Stimulated activated CD4-positive, alpha-beta T cell treated with anti-CD3 and anti-CD28 coated beads, Interleukin-12 subunit alpha, Interleukin-12 subunit beta, amount 100 ng/mL, for 4 hours (primary cell): ENCODE measurements around the gene DNM2.
"Not testable (repeated sequence)": the region's sequence is repeated elsewhere in the genome, so short reads cannot be mapped to it uniquely, and the experiment has no call there.

Experiments
- DNase-seq: peaks from one replicate; pipeline ENCODE4 v3.0.0-alpha.2; 2020

DNM2 gene

DNA sequence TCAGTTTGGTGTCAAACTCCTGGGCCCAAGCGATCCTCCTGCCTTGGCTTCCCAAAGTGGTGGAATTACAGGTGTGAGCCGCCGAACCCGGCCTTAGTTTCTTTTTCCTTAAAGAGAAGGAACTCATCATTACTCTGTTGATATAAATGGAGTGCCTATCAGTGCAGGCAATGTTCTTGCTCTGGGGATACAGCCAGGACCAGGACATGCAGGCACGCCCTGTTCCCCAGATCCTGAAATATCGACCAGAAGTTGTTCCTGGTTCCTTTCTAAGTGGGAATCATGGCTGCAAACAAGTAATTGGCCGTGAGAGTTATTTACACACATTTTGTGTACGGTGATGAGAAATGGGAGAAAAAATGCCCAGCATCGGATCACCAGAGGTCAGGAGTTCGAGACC lies 8.4 kb downstream of the DNM2 start:
- DNase-seq = no peak

DNA sequence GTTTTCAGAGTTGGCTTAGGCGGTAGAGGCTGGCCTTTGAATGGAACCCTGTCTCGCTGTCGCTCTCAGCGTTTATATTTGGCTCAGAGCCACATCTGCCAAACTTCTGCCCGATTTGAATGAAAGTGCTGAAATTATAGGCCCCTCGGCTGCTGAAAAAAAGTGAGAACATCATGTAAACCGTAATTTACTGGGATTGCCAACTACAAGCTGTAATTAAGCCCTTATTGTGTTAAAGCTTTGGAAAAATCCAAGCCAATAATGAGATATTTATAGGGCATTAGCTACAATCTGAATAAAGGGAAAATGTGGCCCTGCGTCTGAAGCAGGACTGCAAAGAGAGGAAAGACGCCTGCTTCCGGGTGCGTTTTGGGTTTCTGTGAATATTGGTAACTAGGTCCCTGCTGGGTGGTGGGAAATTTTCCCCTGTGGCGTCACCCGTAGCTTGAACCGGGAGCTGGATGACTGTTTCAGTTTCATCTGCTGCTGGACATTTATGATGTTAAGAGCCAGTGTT lies 9.9 kb downstream of the DNM2 start:
- DNase-seq = no peak

DNA sequence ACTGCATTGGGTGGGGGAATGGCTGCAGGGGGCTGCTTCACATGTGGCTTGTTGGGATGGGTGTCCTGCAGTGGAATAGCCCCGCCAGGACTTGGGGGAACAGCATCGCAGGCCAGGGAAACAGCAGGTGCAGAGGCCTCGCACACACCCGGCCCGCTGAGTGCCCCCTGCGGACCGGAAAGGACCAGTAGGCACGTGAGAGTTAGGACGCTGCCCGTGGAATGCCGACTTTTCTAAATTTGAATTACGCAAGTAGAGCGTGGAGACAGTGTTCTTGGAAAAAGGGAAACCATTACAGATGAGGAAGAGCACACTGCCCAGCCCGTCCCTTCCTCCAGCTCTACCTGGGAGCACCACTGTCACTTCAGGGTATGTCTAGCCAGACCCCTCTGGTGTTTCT lies 11.5 kb downstream of the DNM2 start:
- DNase-seq = no peak

DNA sequence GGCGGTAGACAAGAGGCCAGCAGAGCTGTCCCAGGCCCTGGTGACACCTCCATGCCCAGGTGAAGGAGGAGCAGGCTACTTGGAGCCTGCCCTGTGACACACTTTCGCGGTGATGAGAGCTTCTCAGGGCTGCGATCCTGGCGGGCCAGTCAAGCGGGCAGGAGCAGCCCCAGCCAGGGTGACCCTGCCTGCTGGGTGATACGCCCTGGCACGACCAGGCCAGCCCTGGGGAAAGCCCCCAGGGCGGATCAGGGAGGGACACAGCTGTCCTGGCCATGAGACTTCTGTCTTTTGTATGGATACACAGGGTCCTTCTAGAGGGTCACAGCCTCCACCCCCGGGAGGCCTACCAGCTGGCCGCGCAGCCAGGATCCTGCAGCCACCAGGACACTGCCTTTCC lies 13.1 kb downstream of the DNM2 start:
- no peak for DNase-seq

DNA sequence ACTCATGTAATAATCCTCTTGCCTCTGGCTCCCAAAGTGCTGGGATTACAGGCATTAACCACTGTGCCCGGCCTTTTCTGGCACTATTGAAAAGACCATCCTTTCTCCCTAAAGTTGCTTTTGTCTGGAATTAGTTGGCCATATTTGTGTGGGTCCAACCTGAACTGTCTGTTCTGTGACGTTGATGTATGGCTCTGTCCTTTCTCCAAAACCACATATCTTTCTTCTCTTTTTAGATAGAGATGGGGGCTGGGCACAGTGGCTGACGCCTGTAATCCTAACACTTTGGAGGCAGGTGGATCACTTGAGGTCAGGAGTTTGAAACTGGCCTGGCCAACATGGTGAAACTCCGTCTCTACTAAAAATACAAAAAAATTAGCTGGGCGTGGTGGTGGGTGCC lies 17.9 kb downstream of the DNM2 start:
- no peak for DNase-seq

DNA sequence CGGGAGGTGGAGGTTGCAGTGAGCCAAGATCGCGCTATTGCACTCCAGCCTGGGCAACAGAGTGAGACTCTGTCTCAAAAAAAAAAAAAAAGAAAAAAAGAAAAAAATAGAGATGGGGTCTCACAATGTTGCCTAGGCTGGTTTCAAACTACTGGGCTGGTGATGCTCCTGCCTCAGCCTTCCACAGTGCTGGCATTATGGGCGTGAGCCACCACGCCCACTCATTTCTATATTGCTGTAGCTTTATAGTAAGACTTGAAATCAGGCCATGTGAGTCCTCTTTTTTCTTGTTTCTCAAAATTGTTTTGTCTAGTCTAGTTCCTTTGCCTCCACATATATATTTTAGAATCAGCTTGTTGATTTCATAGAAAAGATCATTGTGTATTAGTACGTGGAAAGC lies 18.3 kb downstream of the DNM2 start:
- no peak for DNase-seq

DNA sequence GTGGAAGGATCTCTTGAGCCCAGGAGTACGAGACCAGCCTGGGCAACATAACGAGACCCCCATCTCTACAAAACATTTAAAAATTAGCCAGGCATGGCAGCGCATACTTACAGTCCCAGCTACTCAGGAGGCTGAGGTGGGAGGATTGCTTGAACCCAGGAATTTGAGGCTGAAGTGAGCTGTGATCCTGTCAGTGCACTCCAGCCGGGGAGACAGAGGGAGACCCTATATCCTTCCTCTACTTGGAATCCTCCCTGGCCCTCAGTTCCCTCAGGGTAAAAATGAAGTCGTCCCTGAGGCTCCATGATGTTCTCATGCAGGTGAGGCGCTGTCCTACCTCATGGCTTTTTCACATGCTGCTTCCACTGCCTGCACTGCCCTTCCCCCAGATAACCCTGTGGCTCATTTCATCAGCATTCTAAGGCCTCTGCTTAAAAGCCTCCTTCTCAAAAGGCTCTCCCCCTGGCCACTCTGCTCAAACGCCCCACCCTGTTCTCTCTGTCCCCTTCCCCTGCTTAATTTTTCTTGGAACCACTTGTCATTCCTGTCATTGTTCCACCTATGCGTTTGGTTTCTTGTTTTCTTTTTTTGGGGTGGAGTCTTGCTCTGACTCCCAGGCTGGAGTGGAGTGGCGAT lies 19.2 kb downstream of the DNM2 start:
- no peak for DNase-seq

DNA sequence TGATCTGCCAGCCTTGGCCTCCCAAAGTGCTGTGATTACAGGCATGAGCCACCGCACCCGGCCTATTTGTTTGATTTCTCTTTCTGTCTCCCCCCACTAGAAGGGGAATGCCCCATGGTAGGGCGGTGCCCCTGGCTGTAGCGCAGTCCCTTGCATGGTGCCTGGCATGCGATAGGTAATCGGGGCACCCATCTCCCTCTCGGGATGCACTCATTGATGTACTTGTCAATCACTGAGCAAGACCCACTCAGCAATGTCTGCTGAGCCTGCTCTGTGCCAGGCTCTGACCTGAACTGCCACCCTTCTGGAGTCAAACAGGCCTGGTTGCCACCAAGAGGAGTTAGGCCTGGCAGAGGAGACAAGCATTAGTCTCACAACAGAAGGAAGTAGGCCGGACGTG lies 19.8 kb downstream of the DNM2 start:
- no peak for DNase-seq

DNA sequence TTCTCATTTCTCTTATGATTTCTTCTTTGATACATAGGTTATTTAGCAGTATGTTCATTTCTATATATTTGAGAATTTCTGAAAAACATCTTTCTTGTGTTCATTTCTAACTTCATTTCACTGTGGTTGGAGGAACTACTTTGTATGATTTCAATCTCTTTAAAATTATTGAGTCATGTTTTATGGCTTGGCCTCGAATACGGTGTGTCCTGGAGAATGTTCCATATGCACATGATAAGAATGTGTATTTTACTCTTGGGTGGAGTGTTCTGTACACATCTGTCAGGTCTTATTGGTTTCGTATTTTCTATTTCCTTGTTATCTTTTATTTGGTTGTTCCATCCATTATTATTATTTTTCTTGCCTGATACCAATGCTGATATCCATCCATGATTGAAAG lies 22.9 kb downstream of the DNM2 start:
- no peak for DNase-seq

DNA sequence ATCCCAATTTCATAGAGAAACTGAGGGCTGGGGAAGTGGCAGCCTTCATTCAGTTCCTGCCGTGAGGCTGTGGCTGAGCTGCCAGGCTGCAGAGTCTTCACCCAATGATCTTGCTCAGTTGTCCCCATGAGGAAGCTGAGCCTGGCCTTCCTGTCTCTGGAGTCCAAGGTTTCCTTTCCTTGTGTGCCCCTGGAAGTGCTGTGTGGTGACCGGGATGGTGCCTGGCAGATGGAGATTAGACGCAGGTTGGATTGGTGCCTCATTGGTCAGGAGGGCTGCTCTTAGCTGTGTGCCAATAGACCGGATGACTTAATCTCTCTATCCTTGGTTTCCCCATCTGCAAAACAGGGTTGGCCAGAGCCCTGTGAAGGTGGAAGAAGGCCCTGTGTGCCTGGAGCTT lies 24.6 kb downstream of the DNM2 start:
- no peak for DNase-seq

DNA sequence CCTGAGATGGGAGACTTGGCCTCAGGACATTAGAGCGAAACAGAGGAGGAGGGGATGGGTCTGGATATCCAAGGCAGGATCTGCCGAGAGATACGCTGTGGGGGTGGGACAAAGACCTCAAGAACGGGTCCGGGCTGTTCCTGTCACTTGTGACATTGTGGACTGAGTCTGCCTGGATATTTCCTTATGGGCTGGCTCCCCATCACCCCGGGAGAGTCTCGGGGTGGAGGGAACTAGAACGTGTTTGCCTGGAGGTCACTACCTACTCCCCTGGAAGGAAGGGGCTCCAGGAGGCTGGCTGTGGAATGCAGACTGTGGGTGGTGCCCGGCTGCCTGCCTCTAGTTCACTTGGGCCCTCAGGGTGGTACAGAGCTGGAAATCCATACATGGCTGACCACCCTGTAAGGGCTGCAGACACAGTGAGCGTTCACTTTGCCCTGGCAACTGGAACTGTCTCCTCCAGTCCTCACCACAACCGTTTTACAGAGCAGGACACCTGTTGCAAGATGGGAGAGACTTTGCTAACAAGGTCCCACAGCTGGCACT lies 26.4 kb downstream of the DNM2 start:
- no peak for DNase-seq

DNA sequence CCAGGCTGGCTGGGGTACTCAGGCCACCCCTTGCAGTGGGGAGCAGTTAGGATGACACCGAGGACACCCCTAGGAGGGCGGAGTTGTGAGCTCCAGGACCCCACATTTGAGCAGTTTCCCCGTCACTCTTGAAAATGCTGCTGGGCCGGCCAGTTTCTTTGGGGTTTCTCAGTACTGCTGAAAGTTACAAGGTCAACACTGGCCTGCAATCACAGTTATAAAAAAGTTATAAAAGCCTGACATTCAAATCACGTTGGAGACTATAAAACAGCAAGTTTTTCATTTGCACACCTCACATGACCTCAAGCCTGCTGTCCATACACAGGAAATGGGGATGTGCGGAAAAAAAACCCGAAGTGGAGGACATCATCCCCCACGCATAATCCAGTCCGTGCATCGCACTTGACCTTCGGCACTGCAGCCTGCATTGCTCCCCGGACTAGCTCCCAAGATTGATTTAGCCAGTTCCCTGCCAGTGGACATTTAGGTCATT lies 27.0 kb downstream of the DNM2 start:
- no peak for DNase-seq

DNA sequence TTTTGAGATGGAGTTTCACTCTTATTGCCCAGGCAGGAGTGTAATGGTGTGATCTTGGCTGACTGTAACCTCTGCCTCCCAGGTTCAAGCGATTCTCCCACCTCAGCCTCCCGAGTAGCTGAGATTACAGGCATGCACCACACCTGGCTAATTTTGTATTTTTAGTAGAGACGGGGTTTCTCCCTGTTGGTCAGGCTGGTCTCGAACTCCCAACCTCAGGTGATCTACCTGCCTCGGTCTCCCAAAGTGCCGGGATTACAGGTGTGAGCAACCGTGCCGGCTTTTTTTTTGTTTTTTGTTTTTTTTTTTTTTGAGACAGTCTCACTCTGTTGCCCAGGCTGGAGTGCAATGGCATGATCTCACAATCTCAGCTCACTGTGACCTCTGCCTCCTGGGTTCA lies 28.6 kb downstream of the DNM2 start:
- not testable (repeated sequence) for DNase-seq

DNA sequence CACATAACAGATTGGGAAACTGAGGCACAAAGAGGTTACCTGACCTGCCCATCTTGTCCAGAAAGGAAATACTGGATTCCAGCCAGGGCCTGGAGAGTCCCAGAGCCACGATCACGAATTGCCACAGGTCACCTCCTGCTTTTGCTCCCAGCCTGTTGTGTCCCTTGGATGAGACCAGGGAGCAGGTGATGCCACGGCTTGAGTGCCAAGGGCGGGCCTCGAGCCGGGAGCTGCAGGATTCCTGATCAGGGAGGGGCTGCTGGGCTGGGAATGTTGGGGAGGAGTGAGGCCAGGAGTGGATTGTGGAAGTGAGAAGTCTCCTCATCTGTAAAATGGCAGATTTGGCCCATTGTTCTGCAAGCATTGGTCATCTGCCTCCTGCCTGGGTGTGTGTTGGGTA lies 29.4 kb downstream of the DNM2 start:
- DNase-seq = no peak

DNA sequence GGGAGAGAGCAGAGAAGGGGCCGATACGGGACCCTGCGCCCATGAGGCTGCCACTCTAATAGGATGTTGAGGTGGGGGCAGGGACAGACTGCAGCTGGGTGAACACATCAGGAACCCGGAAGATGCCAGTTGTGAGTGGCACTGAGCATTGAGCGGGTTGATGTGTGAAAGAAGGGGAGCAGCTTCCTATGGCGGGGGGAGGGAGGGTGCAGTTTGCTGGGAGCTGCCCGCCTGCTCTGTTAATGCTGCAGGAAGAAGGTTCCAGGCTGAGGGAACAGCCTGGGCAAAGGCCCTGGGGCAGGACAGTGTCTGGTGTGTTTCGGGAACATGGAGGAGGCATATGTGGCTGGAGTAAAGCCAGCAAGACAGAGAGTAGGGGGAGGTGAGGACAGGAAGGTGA lies 29.8 kb downstream of the DNM2 start:
- DNase-seq = no peak

DNA sequence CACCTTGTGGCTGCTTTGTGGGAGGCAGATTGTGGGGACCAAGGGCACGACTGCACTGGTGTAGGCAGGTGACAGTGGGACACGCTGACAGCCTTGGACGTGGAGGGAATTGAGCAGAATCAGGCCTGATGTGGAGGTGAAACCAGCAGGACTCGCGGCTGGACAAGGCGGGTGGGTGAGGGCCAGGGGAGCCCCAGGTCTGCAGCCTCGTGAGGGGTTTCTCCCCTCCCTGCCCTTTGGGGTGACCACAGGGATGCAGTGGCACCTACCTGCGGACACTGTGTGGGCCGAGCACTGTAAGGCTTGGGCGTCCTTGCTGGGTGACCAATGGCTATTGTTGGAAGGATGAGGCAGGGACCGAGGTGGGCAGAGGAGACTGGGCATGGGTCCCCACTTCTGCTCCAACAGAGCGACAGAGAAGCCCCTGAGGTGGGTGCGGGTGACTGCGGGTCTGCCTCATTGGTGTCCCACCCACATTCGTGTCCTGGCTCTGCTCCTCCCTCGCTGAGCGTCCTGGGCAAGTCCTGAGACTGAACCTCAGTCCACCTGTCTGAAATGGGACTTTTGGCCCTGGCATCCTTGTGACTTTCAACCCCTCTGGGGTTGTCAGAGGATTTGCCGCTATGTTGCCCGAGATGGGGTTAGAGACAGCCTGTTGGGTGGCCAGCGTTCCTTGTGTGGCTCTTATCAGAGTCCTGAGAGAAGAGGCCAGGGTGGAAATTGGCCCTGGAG lies 30.5 kb downstream of the DNM2 start:
- DNase-seq = no peak

DNA sequence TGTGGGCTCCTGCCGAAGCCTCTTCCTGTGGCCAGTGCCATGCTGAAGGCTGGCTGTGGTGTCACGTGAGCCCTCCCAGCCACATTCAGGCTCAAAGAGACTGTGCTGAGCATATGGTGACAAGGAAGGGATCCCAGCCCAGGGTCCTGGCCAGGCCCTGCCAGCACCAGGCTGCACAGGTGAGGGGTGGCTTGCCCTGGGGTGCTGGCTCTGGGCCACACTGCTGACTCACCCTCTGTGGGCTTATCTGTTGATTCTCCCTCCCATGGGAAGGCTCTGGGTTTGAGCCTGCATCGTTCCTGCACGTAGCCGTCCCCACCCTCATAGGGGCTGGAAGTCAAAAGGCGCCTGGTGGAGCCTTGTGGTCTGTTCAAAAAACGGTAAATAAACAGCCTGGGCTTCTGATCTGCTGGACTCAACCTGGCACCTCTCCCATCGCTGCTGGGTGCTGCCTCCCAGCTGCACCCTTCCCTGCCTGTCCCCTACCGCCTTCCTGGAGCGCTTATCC lies 31.1 kb downstream of the DNM2 start:
- DNase-seq = no peak

DNA sequence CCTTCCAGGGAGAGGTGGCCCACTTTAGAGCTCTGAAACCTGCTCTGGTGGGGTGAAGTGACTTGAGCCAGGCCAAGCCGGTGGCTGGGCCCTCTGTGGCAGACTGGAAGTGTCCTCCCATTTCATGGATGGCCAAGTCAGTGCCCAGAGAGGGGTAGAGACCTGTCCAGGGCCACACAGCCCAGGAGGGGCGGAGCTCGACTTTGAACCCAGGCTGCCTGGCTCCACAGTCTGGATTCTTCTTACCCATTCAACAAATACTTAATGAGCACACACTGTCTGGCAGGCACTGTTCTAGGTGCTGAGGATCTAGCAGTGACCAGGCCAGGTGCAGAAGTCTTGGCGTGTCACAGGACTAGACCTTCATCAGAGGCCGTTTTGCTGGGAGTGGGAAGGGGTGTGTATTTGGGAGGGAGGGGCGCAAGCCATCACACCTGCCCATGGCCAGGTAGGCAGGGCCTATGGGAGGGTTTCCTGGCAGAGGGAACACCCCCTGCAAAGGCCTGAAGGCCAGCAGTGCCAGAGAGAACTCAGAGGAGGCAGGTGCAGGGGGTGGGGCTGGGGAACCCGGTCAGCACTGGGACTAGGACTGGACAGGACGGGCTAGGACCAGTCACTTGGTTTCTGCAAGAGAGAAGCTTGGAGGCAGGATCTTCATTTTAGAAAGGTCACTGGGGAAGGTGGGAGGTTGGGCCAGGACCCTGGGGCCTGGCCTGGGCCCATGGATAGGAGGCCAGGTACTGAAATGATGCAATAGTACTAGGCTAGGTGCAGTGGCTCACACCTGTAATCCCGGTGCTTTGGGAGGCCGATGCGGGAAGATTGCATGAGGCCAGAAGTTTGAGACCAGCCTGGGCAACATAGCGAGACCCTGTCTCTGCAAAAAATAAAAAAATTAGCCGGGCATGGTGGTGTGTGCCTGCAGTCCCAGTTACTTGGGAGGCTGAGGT lies 31.8 kb downstream of the DNM2 start:
- no peak for DNase-seq

DNA sequence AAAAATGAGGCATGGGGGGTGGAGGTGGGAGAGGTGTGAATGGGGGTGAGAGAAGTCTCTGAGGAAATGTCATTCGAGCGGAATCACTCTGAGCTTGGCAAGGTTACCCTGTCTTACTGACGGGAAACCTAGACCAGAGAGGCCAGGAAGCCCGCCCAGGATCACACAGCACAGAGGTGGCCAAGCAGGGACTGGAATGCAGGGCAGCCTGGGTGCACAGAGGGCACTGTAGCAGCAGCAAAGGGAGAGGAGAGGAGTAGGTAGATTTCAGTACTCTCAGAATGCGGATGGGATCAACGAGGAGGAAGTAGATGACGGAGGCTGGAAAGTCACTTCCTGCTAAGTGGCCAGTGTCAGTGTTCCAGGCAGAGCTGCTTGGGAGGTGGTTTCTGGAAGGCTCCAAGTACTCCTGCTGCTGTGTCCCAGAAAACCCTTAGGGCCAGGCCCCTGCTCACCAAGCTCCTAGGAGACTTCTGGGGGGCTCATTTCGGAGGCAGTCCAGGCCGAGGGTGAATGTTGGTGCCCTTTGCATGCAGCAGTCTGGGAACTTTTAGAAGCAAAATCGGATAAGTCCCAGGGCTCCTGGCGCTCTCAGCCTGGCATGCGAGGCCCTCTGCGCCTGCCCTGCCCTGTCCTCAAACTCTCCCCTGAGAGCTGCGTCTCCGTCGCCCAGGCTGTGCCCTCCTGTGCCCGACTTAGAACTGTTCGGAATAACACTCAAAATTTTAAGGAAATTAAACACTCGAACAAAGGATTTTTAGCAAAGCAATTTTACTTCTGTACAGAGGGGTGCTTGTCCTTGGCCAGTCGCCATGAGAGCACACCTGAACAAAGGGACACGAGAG lies 33.5 kb downstream of the DNM2 start:
- no peak for DNase-seq

DNA sequence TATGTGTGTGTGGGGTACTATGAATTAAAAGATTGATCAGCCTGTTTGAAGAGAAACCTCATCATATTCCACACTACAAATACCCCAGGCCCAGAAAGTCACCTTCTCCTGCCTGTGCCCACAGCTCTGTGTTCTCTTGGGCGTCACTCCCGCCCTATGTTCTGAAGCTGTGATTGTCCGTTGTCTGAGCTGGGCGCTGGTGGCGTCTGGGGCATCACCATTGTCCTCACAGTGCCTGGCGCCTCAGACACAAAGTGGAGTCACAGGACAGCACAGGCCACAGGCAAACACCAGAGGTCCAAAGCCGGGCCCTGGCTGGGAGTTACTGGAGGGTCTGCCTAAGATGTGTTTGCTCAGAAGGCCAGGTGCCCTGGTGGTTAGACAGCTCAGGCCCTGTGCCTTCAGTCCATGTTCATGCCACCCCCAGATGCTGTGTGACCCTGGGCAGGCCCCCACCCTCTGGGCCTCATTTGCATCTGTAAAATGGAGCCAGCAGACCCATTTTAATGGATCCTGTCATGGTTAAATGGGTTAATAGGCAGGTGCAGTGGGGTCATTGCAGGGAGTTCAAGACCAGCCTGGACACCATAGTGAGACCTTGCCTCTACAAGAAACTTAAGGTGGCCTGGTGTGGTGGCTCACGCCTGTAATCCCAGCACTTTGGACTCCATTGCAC lies 34.5 kb downstream of the DNM2 start:
- DNase-seq = no peak
